ENCODE results near the gene CELSR1.

The CELSR1 gene

GRCh38 chr22:46526244-46526839 lies 11.1 kb downstream of the CELSR1 start:
- H3K27me3 ChIP-seq (ENCODE audit: control insufficient read depth in 1 of 2, insufficient read depth in 2 of 2, low read length in 2 of 2) = peaks cover 0 to 2% of the 10 kb centered on the region in 2 donors

GRCh38 chr22:46525389-46526243 lies 11.8 kb downstream of the CELSR1 start:
- Histone ChIP-seq H3K9ac (ENCODE audit: low read length in 2 of 2) (no peak overlapping the region), H3K36me3 (ENCODE audit: control insufficient read depth in 2 of 2, insufficient read depth in 2 of 2, low read length in 2 of 2) (no peaks in the 10 kb centered on the region), H3K4me1 (ENCODE audit: control insufficient read depth, insufficient read depth, low read length) (no peaks in the 10 kb centered on the region), H3K9me3 (ENCODE audit: control insufficient read depth in 2 of 2, low read length in 2 of 2) (no peaks in the 10 kb centered on the region), H3K27me3 (ENCODE audit: control insufficient read depth in 1 of 2, insufficient read depth in 2 of 2, low read length in 2 of 2) (peaks cover 0 to 2% of the 10 kb centered on the region in 2 donors), H3K4me3 (ENCODE audit: low read length in 2 of 2) (no peak overlapping the region), H3K27ac (ENCODE audit: low read length) (no peak overlapping the region)

More at GRCh38 chr22:46526244-46526839, 11.1 kb downstream of the CELSR1 start:
- Histone ChIP-seq H3K4me3 (ENCODE audit: low read length in 2 of 2) (no peak overlapping the region), H3K9ac (ENCODE audit: low read length in 2 of 2) (no peak overlapping the region), H3K36me3 (ENCODE audit: control insufficient read depth in 2 of 2, insufficient read depth in 2 of 2, low read length in 2 of 2) (no peaks in the 10 kb centered on the region), H3K27ac (ENCODE audit: low read length) (no peak overlapping the region), H3K9me3 (ENCODE audit: control insufficient read depth in 2 of 2, low read length in 2 of 2) (no peaks in the 10 kb centered on the region), H3K4me1 (ENCODE audit: control insufficient read depth, insufficient read depth, low read length) (no peaks in the 10 kb centered on the region)

GRCh38 chr22:46524203-46524740 lies 13.1 kb downstream of the CELSR1 start:
- Histone ChIP-seq H3K4me3 (ENCODE audit: low read length in 2 of 2) (no peak overlapping the region), H3K9ac (ENCODE audit: low read length in 2 of 2) (no peak overlapping the region), H3K36me3 (ENCODE audit: control insufficient read depth in 2 of 2, insufficient read depth in 2 of 2, low read length in 2 of 2) (no peaks in the 10 kb centered on the region), H3K4me1 (ENCODE audit: control insufficient read depth, insufficient read depth, low read length) (no peaks in the 10 kb centered on the region), H3K27me3 (ENCODE audit: control insufficient read depth in 1 of 2, insufficient read depth in 2 of 2, low read length in 2 of 2) (peaks cover 0 to 2% of the 10 kb centered on the region in 2 donors), H3K27ac (ENCODE audit: low read length) (no peak overlapping the region), H3K9me3 (ENCODE audit: control insufficient read depth in 2 of 2, low read length in 2 of 2) (no peaks in the 10 kb centered on the region)

- Histone ChIP-seq H3K27ac (ENCODE audit: low read length) (no peak overlapping the region), H3K9ac (ENCODE audit: low read length in 2 of 2) (no peak overlapping the region), H3K4me3 (ENCODE audit: low read length in 2 of 2) (no peak overlapping the region), H3K36me3 (ENCODE audit: control insufficient read depth in 2 of 2, insufficient read depth in 2 of 2, low read length in 2 of 2) (no peaks in the 10 kb centered on the region), H3K9me3 (ENCODE audit: control insufficient read depth in 2 of 2, low read length in 2 of 2) (no peaks in the 10 kb centered on the region), H3K4me1 (ENCODE audit: control insufficient read depth, insufficient read depth, low read length) (no peaks in the 10 kb centered on the region), H3K27me3 (ENCODE audit: control insufficient read depth in 1 of 2, insufficient read depth in 2 of 2, low read length in 2 of 2) (peaks cover 0 to 2% of the 10 kb centered on the region in 2 donors)
Observed at GRCh38 chr22:46522797-46523196, 14.6 kb downstream of the CELSR1 start.

- Histone ChIP-seq H3K36me3 (ENCODE audit: control insufficient read depth in 2 of 2, insufficient read depth in 2 of 2, low read length in 2 of 2) (no peaks in the 10 kb centered on the region), H3K9ac (ENCODE audit: low read length in 2 of 2) (no peak overlapping the region), H3K27me3 (ENCODE audit: control insufficient read depth in 1 of 2, insufficient read depth in 2 of 2, low read length in 2 of 2) (peaks cover 0 to 2% of the 10 kb centered on the region in 2 donors), H3K4me3 (ENCODE audit: low read length in 2 of 2) (no peak overlapping the region), H3K4me1 (ENCODE audit: control insufficient read depth, insufficient read depth, low read length) (peaks cover 2% of the 10 kb centered on the region), H3K27ac (ENCODE audit: low read length) (no peak overlapping the region), H3K9me3 (ENCODE audit: control insufficient read depth in 2 of 2, low read length in 2 of 2) (no peaks in the 10 kb centered on the region)
Observed at GRCh38 chr22:46521994-46522393, 15.4 kb downstream of the CELSR1 start.

- Histone ChIP-seq H3K36me3 (ENCODE audit: control insufficient read depth in 2 of 2, insufficient read depth in 2 of 2, low read length in 2 of 2) (no peaks in the 10 kb centered on the region), H3K27me3 (ENCODE audit: control insufficient read depth in 1 of 2, insufficient read depth in 2 of 2, low read length in 2 of 2) (no peaks in the 10 kb centered on the region), H3K4me1 (ENCODE audit: control insufficient read depth, insufficient read depth, low read length) (peaks cover 3% of the 10 kb centered on the region), H3K27ac (ENCODE audit: low read length) (no peak overlapping the region), H3K9ac (ENCODE audit: low read length in 2 of 2) (no peak overlapping the region), H3K9me3 (ENCODE audit: control insufficient read depth in 2 of 2, low read length in 2 of 2) (no peaks in the 10 kb centered on the region), H3K4me3 (ENCODE audit: low read length in 2 of 2) (no peak overlapping the region)
Observed at GRCh38 chr22:46520880-46521279, 16.5 kb downstream of the CELSR1 start.

- Histone ChIP-seq H3K27ac (ENCODE audit: low read length) (no peak overlapping the region), H3K9me3 (ENCODE audit: control insufficient read depth in 2 of 2, low read length in 2 of 2) (no peaks in the 10 kb centered on the region), H3K27me3 (ENCODE audit: control insufficient read depth in 1 of 2, insufficient read depth in 2 of 2, low read length in 2 of 2) (no peaks in the 10 kb centered on the region), H3K36me3 (ENCODE audit: control insufficient read depth in 2 of 2, insufficient read depth in 2 of 2, low read length in 2 of 2) (no peaks in the 10 kb centered on the region), H3K9ac (ENCODE audit: low read length in 2 of 2) (no peak overlapping the region), H3K4me1 (ENCODE audit: control insufficient read depth, insufficient read depth, low read length) (peaks cover 3% of the 10 kb centered on the region), H3K4me3 (ENCODE audit: low read length in 2 of 2) (no peak overlapping the region)
Observed at GRCh38 chr22:46519377-46519776, 18.0 kb downstream of the CELSR1 start.

GRCh38 chr22:46518542-46519325 lies 18.7 kb downstream of the CELSR1 start:
- H3K36me3 ChIP-seq (ENCODE audit: control insufficient read depth in 2 of 2, insufficient read depth in 2 of 2, low read length in 2 of 2) = no peaks in the 10 kb centered on the region

GRCh38 chr22:46518038-46518437 lies 19.4 kb downstream of the CELSR1 start:
- H3K27me3 ChIP-seq (ENCODE audit: control insufficient read depth in 1 of 2, insufficient read depth in 2 of 2, low read length in 2 of 2) = no peaks in the 10 kb centered on the region
- no peak overlapping the region for H3K4me3 ChIP-seq (ENCODE audit: low read length in 2 of 2)
- H3K4me1 ChIP-seq (ENCODE audit: control insufficient read depth, insufficient read depth, low read length) = peaks cover 3% of the 10 kb centered on the region
- H3K9me3 ChIP-seq (ENCODE audit: control insufficient read depth in 2 of 2, low read length in 2 of 2) = no peaks in the 10 kb centered on the region
- H3K27ac ChIP-seq (ENCODE audit: low read length) = no peak overlapping the region
- no peak overlapping the region for H3K9ac ChIP-seq (ENCODE audit: low read length in 2 of 2)
- H3K36me3 ChIP-seq (ENCODE audit: control insufficient read depth in 2 of 2, insufficient read depth in 2 of 2, low read length in 2 of 2) = no peaks in the 10 kb centered on the region

More at GRCh38 chr22:46518542-46519325, 18.7 kb downstream of the CELSR1 start:
- Histone ChIP-seq H3K27me3 (ENCODE audit: control insufficient read depth in 1 of 2, insufficient read depth in 2 of 2, low read length in 2 of 2) (no peaks in the 10 kb centered on the region), H3K4me1 (ENCODE audit: control insufficient read depth, insufficient read depth, low read length) (peaks cover 3% of the 10 kb centered on the region), H3K4me3 (ENCODE audit: low read length in 2 of 2) (no peak overlapping the region), H3K9ac (ENCODE audit: low read length in 2 of 2) (no peak overlapping the region), H3K9me3 (ENCODE audit: control insufficient read depth in 2 of 2, low read length in 2 of 2) (no peaks in the 10 kb centered on the region), H3K27ac (ENCODE audit: low read length) (no peak overlapping the region)

- no peaks in the 10 kb centered on the region for H3K9me3 ChIP-seq (ENCODE audit: control insufficient read depth in 2 of 2, low read length in 2 of 2)
- H3K36me3 ChIP-seq (ENCODE audit: control insufficient read depth in 2 of 2, insufficient read depth in 2 of 2, low read length in 2 of 2) = no peaks in the 10 kb centered on the region
- H3K9ac ChIP-seq (ENCODE audit: low read length in 2 of 2) = no peak overlapping the region
- H3K27ac ChIP-seq (ENCODE audit: low read length) = no peak overlapping the region
- no peak overlapping the region for H3K4me3 ChIP-seq (ENCODE audit: low read length in 2 of 2)
- H3K27me3 ChIP-seq (ENCODE audit: control insufficient read depth in 1 of 2, insufficient read depth in 2 of 2, low read length in 2 of 2) = no peaks in the 10 kb centered on the region
- peaks cover 3% of the 10 kb centered on the region for H3K4me1 ChIP-seq (ENCODE audit: control insufficient read depth, insufficient read depth, low read length)
Observed at GRCh38 chr22:46517255-46517761, 20.1 kb downstream of the CELSR1 start.
